8988T (cell line): ENCODE measurements around the gene TFF1.

Experiments used
- DNase-seq: peaks from one replicate; pipeline ENCODE4 v3.0.0; 2011

Gene TFF1

GRCh38 chr21:42314616-42315295 lies 51.6 kb downstream of the TFF1 start:
- no peak for DNase-seq

GRCh38 chr21:42313501-42313969 lies 52.8 kb downstream of the TFF1 start:
- DNase-seq, result no peak

- DNase-seq, result no peak
Measured at GRCh38 chr21:42312626-42313104, 53.7 kb downstream of the TFF1 start.
